ENCODE data around the gene MAN1C1. TPM values are rescaled to one million over a fixed set of nuclear protein-coding genes. Genes with fewer than 3 reads are reported as not detected.
A peak's percentile ranks its signal among the peaks of the same experiment; 100 is the strongest.

The MAN1C1 gene
- total and polyA plus RNA-seq, 10 of the 15 experiments (the other 5 are each of a cell fraction or from before 2014, with no cell fraction given), result 0.12 to 0.56 (median 0.22) TPM; not detected in 3

DNA sequence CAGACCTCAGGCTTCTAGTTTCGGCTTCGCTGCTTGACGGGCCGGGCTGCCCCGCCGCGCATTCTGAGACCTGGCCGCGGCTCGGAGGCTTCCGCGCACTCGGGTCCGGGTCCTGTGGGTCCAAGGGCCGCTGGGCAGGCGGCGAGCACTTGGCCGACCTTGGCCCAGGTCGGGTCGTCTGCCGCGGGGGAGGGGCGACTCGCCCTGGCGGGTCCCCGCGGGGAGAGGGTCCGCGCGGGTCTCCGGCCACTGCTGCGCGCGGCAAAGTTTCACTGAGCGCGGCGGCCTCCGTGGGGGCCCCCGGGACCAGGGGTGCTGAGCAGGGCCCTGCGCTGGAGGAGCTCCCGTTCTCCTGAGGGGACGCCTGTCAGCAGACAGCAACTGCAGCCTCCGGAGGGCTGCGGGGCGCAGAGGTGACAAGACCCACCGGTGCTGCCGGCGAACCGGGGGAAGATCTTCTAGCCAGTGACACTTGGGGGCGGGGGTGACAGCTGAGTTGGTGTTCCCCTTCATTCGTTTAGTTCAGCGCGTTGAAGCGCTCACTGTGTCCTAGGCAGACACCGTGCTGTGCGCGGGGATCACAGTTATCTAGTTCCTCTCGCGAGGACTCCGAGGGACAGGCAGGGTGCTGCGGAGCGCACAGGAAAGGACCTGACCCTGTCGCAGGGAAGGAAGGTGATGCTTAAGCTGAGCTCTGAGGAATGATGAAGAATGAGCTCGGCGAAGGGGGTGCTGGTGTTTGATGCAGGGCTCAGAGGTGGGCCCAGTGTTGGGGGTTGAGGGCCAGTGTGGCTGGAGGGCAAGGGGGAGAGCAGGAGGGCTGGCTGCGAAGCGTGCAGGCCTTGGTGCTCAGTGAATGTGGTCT lies 203.9 kb downstream of the MAN1C1 start:
- in situ Hi-C loops (cut with MboI) (loop anchor here (5.0 to 25.0 kb wide), 2 partner anchors 177 to 408 kb away; partner anchors contain the start of genes PAFAH2 and RHCE), intact Hi-C loops (cut with micrococcal nuclease; ENCODE audit: unreplicated experiment) (loop anchor here (5.0 to 10.0 kb wide), 2 partner anchors 37 to 184 kb away; partner anchors contain the start of gene AUNIP)
- WGBS (ENCODE audit: insufficient coverage, insufficient replicate concordance, low lambda C conversion rate, missing lambda C conversion rate), result 2% methylated on average over 64 of the region's 67 CpGs
- Histone ChIP-seq H3K27ac (ENCODE audit: control insufficient read depth, insufficient read depth) (peak overlapping the region; percentile 73), H3K36me3 (ENCODE audit: control insufficient read depth in 2 of 2, insufficient read depth in 2 of 2, low read length in 1 of 2) (no peaks in the 10 kb centered on the region; a peak in 2 of 4 replicates), H3K4me2 (ENCODE audit: control insufficient read depth, insufficient read depth) (peak overlapping the region; percentile 91), H4K20me1 (ENCODE audit: control insufficient read depth, insufficient read depth) (no peaks in the 10 kb centered on the region), H3K9ac (ENCODE audit: control insufficient read depth, insufficient read depth, low read length) (peak overlapping the region; percentile 93), H2AFZ (ENCODE audit: control insufficient read depth, low read depth, low read length) (peak overlapping the region; percentile 70), H3K4me1 (ENCODE audit: control insufficient read depth, insufficient read depth, low read length) (peaks cover 15% of the 10 kb centered on the region), H3K27me3 (replicated peaks in 1 of 2; ENCODE audit: control insufficient read depth in 2 of 2, insufficient read depth in 2 of 2, low read length in 1 of 2) (no peaks in the 10 kb centered on the region), H3K79me2 (ENCODE audit: control insufficient read depth, insufficient read depth, low read length) (peaks cover 26% of the 10 kb centered on the region), H3K9me3 (replicated peaks; ENCODE audit: control insufficient read depth, insufficient read depth, low read length) (no peaks in the 10 kb centered on the region), H3K4me3 (peak overlapping the region; percentile 83)
- ChIA-PET SMC1A (ENCODE audit: uncharacterized antibody, unreplicated experiment) (interaction anchor here (0.6 to 1.2 kb wide), 7 partner anchors 25 to 391 kb away, joined by 3 to 4 read pairs (median 3); partner anchors contain the start of gene PAQR7), POLR2A (interaction anchor here (0.5 to 1.4 kb wide), 18 partner anchors 10 to 588 kb away, joined by 3 to 6 read pairs (median 4); partner anchors contain the start of genes PAFAH2 and SYF2), CTCF (interaction anchor here (0.7 to 5.3 kb wide), 7 partner anchors 10 to 177 kb away, joined by 3 to 24 read pairs (median 5); partner anchors contain the start of genes PAFAH2 and PAQR7), RAD21 (ENCODE audit: unreplicated experiment) (interaction anchor here (0.7 to 2.9 kb wide), 12 partner anchors 10 to 179 kb away, joined by 3 to 13 read pairs (median 4); partner anchors contain the start of genes PAFAH2 and PAQR7)
- peak; percentile 79 for FAIRE-seq
- BruUV-seq (replicated peaks), result no TSS peak
- peak; percentile 85 for ATAC-seq
- peak; percentile 50 for DNase-seq (ENCODE audit: low read depth, low spot score)
- TF ChIP-seq SUZ12 (IDR thresholded peaks at IDR 0.05; ENCODE audit: unreplicated experiment) (no peak), YY1 (IDR thresholded peaks at IDR 0.05; ENCODE audit: low read depth, low read length) (no peak), TARDBP (IDR thresholded peaks at IDR 0.05; ENCODE audit: borderline replicate concordance) (no peak), CREB1 (IDR thresholded peaks at IDR 0.05; ENCODE audit: low read depth) (0 out of 2 replicates have a peak, but pooled peaks have one; percentile 1), MEF2A (IDR thresholded peaks at IDR 0.05; ENCODE audit: insufficient read depth, low read depth, low read length) (no peak), KLF5 (IDR thresholded peaks at IDR 0.05; ENCODE audit: partially characterized antibody) (no peak), MEF2B (IDR thresholded peaks at IDR 0.05; ENCODE audit: partially characterized antibody, poor library complexity, severe bottlenecking) (no peak), SP1 (IDR thresholded peaks at IDR 0.05; ENCODE audit: low read depth, low read length) (no peak), EP300 (IDR thresholded peaks at IDR 0.05; ENCODE audit: borderline replicate concordance in 1 of 2, control insufficient read depth in 1 of 2, low read depth in 2 of 2, low read length in 2 of 2) (no peak), CBX3 (IDR thresholded peaks at IDR 0.05; ENCODE audit: borderline replicate concordance, low read depth) (no peak), EED (IDR thresholded peaks at IDR 0.05; ENCODE audit: low read depth) (no peak), GABPA (IDR thresholded peaks at IDR 0.05; ENCODE audit: low read depth) (no peak), NFYB (IDR thresholded peaks at IDR 0.05; ENCODE audit: insufficient read depth, low read depth, low read length) (no peak), MYB (IDR thresholded peaks at IDR 0.05; ENCODE audit: borderline replicate concordance, low read depth, low read length) (no peak), RFX5 (IDR thresholded peaks at IDR 0.05; ENCODE audit: low read depth, low read length) (no peak), DPF2 (IDR thresholded peaks at IDR 0.05) (peak; percentile 79), POLR2A (IDR thresholded peaks at IDR 0.05; ENCODE audit: low read depth, low read length) (peak; percentile 79), LARP7 (IDR thresholded peaks at IDR 0.05) (peak; percentile 10; the same call in 1 of the 2 replicates), TCF12 (IDR thresholded peaks at IDR 0.05; ENCODE audit: low read depth, low read length) (no peak)
- TF ChIP-seq, protein P1, sequence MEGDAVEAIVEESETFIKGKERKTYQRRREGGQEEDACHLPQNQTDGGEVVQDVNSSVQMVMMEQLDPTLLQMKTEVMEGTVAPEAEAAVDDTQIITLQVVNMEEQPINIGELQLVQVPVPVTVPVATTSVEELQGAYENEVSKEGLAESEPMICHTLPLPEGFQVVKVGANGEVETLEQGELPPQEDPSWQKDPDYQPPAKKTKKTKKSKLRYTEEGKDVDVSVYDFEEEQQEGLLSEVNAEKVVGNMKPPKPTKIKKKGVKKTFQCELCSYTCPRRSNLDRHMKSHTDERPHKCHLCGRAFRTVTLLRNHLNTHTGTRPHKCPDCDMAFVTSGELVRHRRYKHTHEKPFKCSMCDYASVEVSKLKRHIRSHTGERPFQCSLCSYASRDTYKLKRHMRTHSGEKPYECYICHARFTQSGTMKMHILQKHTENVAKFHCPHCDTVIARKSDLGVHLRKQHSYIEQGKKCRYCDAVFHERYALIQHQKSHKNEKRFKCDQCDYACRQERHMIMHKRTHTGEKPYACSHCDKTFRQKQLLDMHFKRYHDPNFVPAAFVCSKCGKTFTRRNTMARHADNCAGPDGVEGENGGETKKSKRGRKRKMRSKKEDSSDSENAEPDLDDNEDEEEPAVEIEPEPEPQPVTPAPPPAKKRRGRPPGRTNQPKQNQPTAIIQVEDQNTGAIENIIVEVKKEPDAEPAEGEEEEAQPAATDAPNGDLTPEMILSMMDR (IDR thresholded peaks at IDR 0.05 in 2 of 3, conservative IDR thresholded peaks at IDR 0.05 in 1 of 3; ENCODE audit: control insufficient read depth in 2 of 3, extremely low read depth in 1 of 3, insufficient read depth in 1 of 3, low read depth in 3 of 3, low read length in 3 of 3), result no peak
- TF ChIP-seq, protein P2, sequence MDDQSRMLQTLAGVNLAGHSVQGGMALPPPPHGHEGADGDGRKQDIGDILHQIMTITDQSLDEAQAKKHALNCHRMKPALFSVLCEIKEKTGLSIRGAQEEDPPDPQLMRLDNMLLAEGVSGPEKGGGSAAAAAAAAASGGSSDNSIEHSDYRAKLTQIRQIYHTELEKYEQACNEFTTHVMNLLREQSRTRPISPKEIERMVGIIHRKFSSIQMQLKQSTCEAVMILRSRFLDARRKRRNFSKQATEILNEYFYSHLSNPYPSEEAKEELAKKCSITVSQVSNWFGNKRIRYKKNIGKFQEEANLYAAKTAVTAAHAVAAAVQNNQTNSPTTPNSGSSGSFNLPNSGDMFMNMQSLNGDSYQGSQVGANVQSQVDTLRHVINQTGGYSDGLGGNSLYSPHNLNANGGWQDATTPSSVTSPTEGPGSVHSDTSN (IDR thresholded peaks at IDR 0.05; ENCODE audit: insufficient replicate concordance, low read depth, low read length), result no peak

Measured in GM12878 (cell line).